HEK293T (cell line): ENCODE measurements around the gene FAM210A.

Source experiments
- BHLHE40 ChIP-seq: fragments of 450-650 bp; IDR thresholded peaks from 2 replicates; pipeline ENCODE4 v1.6.1; 2016; ENCODE audit warnings: mild to moderate bottlenecking, moderate library complexity, borderline replicate concordance
- CTBP1 ChIP-seq: fragments of 450-650 bp; IDR thresholded peaks from 2 replicates; pipeline ENCODE4 v1.6.1; 2016; ENCODE audit warnings: borderline replicate concordance
- FOXK2 ChIP-seq: fragments of 450-650 bp; IDR thresholded peaks from 2 replicates; pipeline ENCODE4 v1.6.1; 2016; ENCODE audit warnings: mild to moderate bottlenecking
- FOXM1 ChIP-seq: fragments of 450-650 bp; IDR thresholded peaks from 2 replicates; pipeline ENCODE4 v1.6.1; 2017; ENCODE audit warnings: mild to moderate bottlenecking, borderline replicate concordance
- L3MBTL2 ChIP-seq: fragments of 450-650 bp; conservative IDR thresholded peaks from 2 replicates; pipeline ENCODE4 v1.6.1; 2016; ENCODE audit warnings: mild to moderate bottlenecking
- NFRKB ChIP-seq: fragments of 450-650 bp; IDR thresholded peaks from 2 replicates; pipeline ENCODE4 v1.6.1; 2016; ENCODE audit warnings: mild to moderate bottlenecking, moderate library complexity
- SP1 ChIP-seq: fragments of 450-650 bp; IDR thresholded peaks from 2 replicates; pipeline ENCODE4 v1.6.1; 2017
- SUZ12 ChIP-seq: fragments of 450-650 bp; IDR thresholded peaks from 2 replicates; pipeline ENCODE4 v1.6.1; 2016; ENCODE audit warnings: mild to moderate bottlenecking
- TARDBP ChIP-seq: fragments of 450-650 bp; IDR thresholded peaks from 2 replicates; pipeline ENCODE4 v1.6.1; 2016
- TF ChIP-seq, protein P1 (sequence below): fragments of 450-650 bp; IDR thresholded peaks from 2 replicates; pipeline ENCODE4 v1.6.1; 2016

DNA sequence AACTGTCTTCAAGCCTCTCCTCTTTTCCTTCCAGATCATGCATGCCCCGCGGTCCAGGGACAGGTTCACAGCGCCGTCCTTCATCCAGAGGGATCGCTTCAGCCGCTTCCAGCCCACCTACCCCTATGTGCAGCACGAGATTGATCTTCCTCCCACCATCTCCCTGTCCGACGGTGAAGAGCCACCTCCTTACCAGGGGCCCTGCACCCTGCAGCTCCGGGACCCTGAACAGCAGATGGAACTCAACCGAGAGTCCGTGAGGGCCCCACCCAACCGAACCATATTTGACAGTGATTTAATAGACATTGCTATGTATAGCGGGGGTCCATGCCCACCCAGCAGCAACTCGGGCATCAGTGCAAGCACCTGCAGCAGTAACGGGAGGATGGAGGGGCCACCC is 81.3 kb downstream of the FAM210A start:
- TF ChIP-seq L3MBTL2 (no peak), SP1 (no peak), FOXK2 (no peak), NFRKB (no peak), TARDBP (no peak), SUZ12 (no peak), FOXM1 (no peak), CTBP1 (no peak), BHLHE40 (no peak)
- TF ChIP-seq, protein P1, sequence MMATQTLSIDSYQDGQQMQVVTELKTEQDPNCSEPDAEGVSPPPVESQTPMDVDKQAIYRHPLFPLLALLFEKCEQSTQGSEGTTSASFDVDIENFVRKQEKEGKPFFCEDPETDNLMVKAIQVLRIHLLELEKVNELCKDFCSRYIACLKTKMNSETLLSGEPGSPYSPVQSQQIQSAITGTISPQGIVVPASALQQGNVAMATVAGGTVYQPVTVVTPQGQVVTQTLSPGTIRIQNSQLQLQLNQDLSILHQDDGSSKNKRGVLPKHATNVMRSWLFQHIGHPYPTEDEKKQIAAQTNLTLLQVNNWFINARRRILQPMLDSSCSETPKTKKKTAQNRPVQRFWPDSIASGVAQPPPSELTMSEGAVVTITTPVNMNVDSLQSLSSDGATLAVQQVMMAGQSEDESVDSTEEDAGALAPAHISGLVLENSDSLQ, result no peak
